Measurements from ENCODE around the gene ACTN1.

Gene ACTN1

DNA sequence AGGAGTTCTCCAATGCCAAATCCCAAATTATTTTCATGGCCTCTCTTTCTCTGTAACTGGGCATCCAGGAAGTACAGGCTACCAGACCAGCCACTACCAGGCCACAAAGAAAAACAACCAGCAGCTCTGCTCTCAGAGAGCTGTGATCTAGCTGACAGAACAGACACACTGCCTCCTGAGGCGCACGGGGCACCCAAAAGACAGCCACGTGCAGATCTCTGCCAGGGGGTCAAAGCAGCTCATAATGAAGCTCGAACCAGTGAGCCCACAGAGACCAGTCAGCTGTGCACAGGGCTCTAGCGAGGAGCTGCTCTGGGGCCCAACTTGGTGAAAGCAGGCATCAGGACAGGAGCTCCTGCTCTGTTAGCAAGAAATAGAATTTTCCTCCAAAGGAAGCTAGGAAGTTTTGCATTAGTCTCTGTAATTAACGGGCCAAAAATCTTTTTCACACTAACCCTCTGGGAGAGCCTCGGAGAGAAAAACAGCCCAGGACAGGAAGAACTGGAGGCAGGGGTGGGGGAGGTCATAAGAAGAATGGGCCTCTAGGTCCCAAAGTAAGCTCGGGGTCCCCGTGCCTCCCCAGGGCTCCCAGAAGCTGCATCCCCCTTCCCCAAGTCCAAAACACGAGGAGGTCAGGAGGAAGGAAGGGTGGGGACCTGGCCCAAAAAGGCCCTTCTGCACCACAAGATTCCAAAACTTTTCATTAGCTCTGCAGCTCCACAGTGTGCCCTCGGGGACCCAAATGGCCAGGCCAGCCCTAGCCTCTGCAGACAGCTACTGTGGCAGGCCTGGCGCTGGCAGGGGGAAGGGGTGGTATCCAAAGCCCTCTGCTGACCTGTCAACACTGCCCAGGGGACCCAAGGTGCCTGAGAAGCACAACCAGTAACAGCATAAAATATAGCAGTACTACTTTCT, 30.2 kb downstream of the ACTN1 start:
- FAIRE-seq = no peak

DNA sequence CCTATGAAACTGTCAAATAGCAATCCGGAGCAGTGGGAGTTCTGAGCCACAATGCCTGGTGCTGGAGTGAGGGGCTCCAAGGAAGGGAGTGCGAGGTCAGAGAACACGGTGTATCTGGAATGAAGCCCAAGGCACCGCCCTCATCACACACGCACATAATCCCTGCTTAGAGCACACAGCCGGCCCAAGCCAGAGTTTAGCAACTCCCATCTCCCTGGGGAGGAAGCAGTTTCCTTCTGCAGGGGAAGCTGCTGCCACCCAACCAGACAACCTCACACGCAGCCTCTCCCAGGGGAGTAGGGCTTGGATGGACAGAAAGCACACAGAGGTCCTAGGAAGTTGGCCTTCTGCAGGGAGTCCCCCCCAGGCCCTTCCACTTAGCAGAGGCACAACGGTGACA, 31.3 kb downstream of the ACTN1 start:
- FAIRE-seq = no peak

GRCh38 chr14:68946489-68946822, 32.6 kb downstream of the ACTN1 start:
- no peak for FAIRE-seq

DNA sequence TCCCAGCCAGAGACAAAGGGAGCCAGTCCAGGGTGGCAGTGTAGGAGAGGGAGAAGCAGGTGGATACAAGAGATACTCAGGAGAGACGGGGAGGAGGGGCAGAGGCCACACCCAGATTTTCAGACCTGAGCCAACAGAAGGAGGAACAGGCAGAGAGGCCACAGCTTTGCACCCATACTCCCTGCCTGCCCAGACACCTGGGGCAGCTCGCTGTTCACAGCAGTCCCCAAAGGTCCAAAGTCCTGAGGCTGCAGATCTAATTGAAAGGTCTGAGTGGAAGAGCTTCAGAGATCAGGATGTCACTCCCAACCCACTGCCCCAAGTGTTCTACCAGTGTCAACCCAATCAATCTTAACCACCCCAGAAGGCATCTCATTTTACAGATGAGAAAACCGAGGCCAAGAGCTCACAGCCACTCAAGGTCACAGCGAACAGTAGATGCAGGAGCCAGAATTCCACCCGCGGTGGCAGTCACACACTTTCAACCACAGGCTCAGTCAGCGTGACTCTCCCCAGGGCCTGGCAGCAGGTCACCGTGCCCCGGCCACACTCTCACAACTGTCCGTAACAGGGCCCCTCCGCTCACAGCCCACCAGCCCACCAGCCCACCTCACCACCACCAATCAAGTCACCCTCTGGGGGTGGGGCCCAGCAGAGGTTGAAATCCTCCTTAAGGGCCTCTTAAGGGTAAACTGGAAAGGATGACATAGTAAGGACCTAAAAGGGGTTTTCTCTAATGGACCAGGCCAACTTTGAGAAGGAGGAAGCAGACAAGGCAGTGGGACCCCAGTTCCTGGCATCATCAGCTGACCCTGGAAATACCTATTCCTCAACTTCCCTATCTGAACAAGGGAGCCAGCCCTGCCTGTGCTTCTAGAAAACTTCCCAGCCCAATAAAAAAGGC, 33.3 kb downstream of the ACTN1 start:
- no peak for FAIRE-seq

GRCh38 chr14:68945190-68945584, 33.9 kb downstream of the ACTN1 start:
- no peak for FAIRE-seq

GRCh38 chr14:68944162-68944561, 34.9 kb downstream of the ACTN1 start:
- no peak for FAIRE-seq

DNA sequence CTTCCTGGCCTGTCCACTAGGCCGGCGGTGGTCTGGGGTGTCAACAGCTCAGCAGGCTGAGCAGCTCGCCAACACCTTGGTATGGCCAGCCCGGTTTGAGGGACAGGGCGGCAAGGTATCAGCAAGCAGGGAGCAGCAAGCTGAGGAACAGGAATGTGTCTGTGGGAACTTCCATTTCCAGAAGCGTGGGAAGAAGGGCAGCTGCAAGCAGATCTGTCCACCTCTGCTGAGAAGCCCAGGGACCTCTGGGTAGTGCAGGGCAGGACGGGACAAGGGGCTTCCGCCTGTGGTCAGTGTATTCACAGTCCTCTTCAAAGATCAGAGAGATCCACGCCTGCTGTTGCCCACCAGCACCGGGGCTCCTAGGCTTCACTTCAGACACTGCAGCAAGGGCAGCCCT, 36.0 kb downstream of the ACTN1 start:
- no peak for FAIRE-seq

GRCh38 chr14:68942296-68943035, 36.6 kb downstream of the ACTN1 start:
- no peak for FAIRE-seq

GRCh38 chr14:68941820-68942219, 37.3 kb downstream of the ACTN1 start:
- FAIRE-seq = no peak

DNA sequence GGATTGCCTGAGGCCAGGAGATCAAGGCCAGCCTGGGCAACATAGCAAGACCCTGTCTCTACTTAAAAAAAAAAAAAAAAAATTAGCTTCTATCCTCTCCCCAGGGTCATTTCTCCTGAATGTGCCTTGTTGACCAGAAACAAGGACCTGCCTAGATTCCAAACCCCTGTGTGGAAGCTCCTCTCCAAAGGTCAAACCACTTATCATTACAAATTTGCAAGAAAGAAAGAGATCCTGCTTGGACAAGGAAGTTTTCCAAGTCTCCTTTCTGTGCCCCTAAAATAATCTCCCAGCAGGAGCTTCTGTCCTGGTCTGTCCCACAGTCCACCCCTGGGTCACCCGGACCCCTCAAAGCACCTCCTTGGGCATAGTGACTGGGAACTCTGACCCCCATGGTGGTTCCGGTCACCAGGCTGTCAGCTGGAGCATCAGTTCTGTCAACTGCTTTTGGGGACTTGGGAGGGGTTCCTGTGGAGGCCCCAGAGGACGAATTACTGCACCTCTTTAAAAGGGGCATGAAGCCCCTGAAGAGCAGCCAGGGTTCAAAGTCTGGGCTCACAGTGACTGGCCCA, 38.4 kb downstream of the ACTN1 start:
- no peak for FAIRE-seq

GRCh38 chr14:68939893-68940613, 39.0 kb downstream of the ACTN1 start:
- no peak for FAIRE-seq

- no peak for FAIRE-seq
These were observed 39.8 kb downstream of the ACTN1 start for GRCh38 chr14:68939181-68939892.

DNA sequence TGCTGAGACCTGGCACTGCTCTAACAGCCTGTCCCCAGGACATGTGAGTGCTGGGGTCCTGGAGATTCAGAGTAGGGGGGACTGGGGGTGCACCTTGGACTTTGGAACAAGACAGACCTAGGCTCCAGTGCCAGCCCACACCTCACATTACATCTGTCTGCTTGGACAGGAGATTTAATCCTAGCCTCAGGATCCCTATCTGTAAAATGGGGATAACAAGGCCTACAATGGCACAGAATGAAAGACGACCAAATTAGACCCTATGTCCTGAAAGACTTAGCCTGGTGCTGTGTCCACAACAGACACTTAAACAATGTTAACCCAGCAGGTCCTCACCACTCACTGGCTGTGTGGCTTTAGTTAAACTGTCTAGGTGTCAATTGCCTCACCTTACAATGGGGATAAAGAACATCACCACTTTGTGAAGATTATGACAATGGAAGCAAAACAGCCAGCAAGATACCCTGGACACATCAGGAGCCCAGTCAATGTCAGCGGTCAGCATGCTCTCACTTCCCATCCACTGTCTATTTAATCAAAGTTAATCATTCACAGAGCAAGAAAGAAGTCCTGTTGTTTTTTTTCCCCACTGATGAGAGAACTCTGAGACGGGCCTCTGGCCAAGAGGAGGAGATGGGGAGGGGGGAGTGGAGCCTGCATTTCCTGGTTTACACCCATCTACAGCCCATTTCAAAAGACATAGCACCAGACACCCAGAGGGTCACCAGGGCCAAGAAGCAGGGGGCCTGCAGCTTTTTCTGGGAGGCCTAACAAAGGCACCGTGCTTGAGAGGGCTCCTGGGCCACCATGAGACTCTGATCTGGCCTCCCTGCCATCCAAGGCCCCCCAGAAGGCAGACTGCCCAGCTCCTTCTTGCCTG, 40.6 kb downstream of the ACTN1 start:
- no peak for FAIRE-seq

DNA sequence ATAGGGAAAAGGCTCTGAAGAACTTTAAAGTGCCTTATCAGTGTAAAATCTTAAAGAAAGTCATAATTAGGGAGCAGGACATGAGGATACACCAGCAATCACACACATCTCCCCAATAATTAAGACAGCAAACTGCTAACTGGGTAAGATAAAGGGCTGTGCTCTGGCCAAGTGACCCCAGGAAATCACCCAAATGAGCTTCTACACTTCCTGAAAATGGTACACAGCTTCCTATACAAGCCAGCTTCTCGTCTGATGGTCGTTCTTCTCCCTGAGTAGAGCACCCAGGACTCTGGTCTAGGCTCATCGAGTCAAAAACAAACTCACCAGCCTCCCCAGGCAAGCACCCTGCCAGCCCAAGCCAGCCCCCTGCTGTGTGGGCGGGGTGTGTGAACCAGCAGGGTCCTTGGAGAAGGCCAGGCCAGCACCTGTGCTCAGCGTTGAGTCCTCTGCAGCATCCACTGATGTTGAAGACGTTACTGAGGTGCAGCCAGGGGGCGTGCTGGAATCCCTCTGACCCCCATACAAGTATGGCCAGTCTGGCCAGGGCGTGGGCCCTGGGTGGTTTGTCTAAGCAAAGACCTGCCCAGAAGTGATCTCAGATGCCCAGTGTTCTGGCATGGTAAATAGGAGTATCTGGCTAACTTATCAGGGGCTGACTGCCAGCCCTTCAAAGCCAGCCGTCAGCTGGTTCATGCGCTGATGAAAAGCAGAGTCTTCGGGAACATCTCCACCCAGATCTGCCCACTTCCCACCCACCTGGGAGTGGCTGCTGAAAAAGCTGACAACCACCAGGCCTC, 41.4 kb downstream of the ACTN1 start:
- no peak for FAIRE-seq

DNA sequence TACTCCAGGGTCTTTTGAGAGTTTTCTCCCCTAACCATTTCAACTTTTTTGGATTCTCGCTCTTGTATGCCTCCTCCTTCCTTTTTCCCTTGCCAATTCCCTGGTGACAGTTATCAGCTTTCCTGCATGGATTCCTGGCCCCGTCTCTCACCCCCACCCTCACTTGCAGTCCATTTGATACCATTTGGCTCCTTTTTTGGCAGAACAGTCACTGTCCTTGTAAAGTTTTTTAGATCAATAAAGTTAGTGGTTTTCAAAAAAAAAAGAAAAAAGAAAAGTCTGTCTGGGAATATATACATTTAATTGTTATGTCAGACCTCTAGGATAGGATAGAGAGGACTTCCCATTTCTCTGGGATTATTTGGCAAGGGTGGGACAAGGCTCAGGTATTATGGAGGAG, 42.1 kb downstream of the ACTN1 start:
- no peak for FAIRE-seq

GRCh38 chr14:68936476-68936875, 42.6 kb downstream of the ACTN1 start:
- no peak for FAIRE-seq

DNA sequence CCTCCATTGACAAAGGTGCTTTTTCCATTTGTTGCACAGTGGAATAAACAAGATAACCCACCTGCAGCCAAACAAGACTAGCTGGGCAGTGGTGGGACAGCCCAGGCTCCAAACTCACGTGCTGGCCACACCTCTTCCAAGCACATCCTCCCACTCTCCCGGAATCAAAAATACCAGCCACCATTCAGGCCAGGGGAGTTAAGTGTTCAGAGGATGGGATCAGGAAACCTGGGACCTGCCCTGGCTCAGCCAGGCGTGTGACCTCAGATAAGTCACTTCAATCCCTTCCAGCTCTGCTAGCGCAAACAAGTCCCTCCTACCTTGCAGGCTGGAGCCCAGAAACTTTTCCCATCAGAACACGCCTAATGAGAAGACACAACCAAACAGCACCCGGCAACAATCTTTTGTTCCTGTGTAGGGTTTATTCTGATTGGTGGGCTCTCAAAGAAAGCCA, 43.3 kb downstream of the ACTN1 start:
- FAIRE-seq = no peak

DNA sequence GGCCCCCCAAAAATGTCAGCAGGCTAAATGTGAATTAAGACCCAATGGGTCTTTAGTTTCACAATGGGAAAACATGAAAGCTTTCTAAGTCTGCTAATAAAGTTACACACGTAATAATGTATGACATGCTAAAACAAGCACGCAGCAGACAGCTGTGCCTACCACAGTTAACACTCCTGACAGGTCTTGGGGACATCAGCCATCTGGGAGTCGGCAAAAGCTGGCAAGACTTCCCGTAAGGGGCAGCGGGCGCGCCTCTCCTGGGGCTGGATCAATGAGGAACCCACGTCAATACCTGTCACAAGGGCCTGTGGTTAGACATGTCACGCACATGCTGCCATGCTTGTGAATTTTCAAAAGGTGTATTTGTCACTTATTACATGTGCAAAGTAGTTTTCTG, 45.0 kb downstream of the ACTN1 start:
- FAIRE-seq = no peak

DNA sequence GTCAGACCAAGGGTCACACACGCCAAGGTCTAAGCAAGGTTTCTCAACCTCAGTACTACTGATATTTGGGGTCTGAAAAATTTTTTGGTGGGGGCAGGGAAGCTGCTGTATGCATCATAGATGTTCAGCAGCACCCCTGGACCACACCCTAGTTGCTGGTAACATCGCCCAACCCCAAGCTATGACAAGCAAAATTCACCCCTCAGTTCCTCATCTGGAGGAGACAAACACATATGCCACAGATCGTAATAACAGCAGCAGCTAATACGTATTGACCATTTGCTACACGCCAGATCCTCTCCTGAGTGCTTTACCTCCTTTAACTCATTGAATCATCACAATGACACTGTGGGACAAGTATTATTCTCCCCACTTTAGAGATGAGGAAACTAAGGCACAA, 46.4 kb downstream of the ACTN1 start:
- no peak for FAIRE-seq
